IPS-18c (cell line): ENCODE results near the gene PCSK7.

Experiments used
- H3K4me3 ChIP-seq: 2 replicates; pipeline ENCODE4 v1.7.0; 2013; ENCODE audit warnings: low read depth, mild to moderate bottlenecking, low read length, moderate library complexity; ENCODE audit not compliant: insufficient read depth
- H3K9me3 ChIP-seq: one replicate; pipeline ENCODE4 v1.6.1; 2013; ENCODE audit warnings: mild to moderate bottlenecking, low read length, moderate library complexity; ENCODE audit not compliant: control insufficient read depth, insufficient read depth

PCSK7 gene

GRCh38 chr11:117239295-117239694, 7.4 kb upstream of the PCSK7 start:
- Histone ChIP-seq H3K4me3 (no peak overlapping the region), H3K9me3 (no peaks in the 10 kb centered on the region)

- H3K4me3 ChIP-seq, result no peak overlapping the region
- no peaks in the 10 kb centered on the region for H3K9me3 ChIP-seq
Measured at GRCh38 chr11:117238221-117238620, 6.3 kb upstream of the PCSK7 start.

- H3K9me3 ChIP-seq, result peaks cover 2% of the 10 kb centered on the region
- peak overlapping the region; percentile 77 for H3K4me3 ChIP-seq
Measured at GRCh38 chr11:117232911-117233409, 1.1 kb upstream of the PCSK7 start.

GRCh38 chr11:117232092-117232878, 412 bp upstream of the PCSK7 start, which contains the start of gene RNF214:
RNF214 (plus strand) TSS chr11:117232671; CDS start chr11:117234273, 1,602 bp downstream.
- Histone ChIP-seq H3K4me3 (peak within 1 kb of the TSS; percentile 98), H3K9me3 (peaks cover 2% of the 10 kb centered on the region)

GRCh38 chr11:117230999-117231841, 653 bp downstream of the PCSK7 start:
- Histone ChIP-seq H3K9me3 (peaks cover 2% of the 10 kb centered on the region), H3K4me3 (peak overlapping the region; percentile 98)

- no peak overlapping the region for H3K4me3 ChIP-seq
- H3K9me3 ChIP-seq, result peaks cover 2% of the 10 kb centered on the region
Measured at GRCh38 chr11:117230286-117230961, 1.4 kb downstream of the PCSK7 start.

GRCh38 chr11:117229931-117230285, 2.0 kb downstream of the PCSK7 start:
- H3K4me3 ChIP-seq, result no peak overlapping the region

GRCh38 chr11:117229411-117229810, 2.5 kb downstream of the PCSK7 start:
- Histone ChIP-seq H3K9me3 (peaks cover 2% of the 10 kb centered on the region), H3K4me3 (no peak overlapping the region)

More at GRCh38 chr11:117229931-117230285, 2.0 kb downstream of the PCSK7 start:
- peaks cover 2% of the 10 kb centered on the region for H3K9me3 ChIP-seq

- H3K9me3 ChIP-seq, result peaks cover 2% of the 10 kb centered on the region
Measured at GRCh38 chr11:117228091-117228490, 3.8 kb downstream of the PCSK7 start.

GRCh38 chr11:117226388-117227385, 5.2 kb downstream of the PCSK7 start:
- H3K9me3 ChIP-seq, result peaks cover 2% of the 10 kb centered on the region
- no peak overlapping the region for H3K4me3 ChIP-seq

More at GRCh38 chr11:117228091-117228490, 3.8 kb downstream of the PCSK7 start:
- H3K4me3 ChIP-seq, result no peak overlapping the region

- Histone ChIP-seq H3K9me3 (peaks cover 2% of the 10 kb centered on the region), H3K4me3 (no peak overlapping the region)
Measured at GRCh38 chr11:117225553-117226170, 6.2 kb downstream of the PCSK7 start.

GRCh38 chr11:117223741-117224689, 7.9 kb downstream of the PCSK7 start:
- Histone ChIP-seq H3K9me3 (no peaks in the 10 kb centered on the region), H3K4me3 (no peak overlapping the region)

- H3K9me3 ChIP-seq, result peaks cover 2% of the 10 kb centered on the region
Measured at GRCh38 chr11:117222991-117223740, 8.7 kb downstream of the PCSK7 start.

GRCh38 chr11:117221775-117222517, 9.9 kb downstream of the PCSK7 start:
- peaks cover 2% of the 10 kb centered on the region for H3K9me3 ChIP-seq
- no peak overlapping the region for H3K4me3 ChIP-seq

More at GRCh38 chr11:117222991-117223740, 8.7 kb downstream of the PCSK7 start:
- H3K4me3 ChIP-seq, result no peak overlapping the region
